ENCODE results near the gene NEURL1B.

GRCh38 chr5:172680921-172681320 is 39.9 kb downstream of the NEURL1B start:
- TF ChIP-seq CTCF (IDR thresholded peaks at IDR 0.05 in 4 of 5, conservative IDR thresholded peaks at IDR 0.05 in 1 of 5) (no peak), POLR2A (IDR thresholded peaks at IDR 0.05) (no peak)

Measured in gastrocnemius medialis (tissue), 4 donors.